Measurements from ENCODE around the gene GIMAP1. TPM values are rescaled to one million over a fixed set of nuclear protein-coding genes. Genes with fewer than 3 reads are reported as not detected.

The GIMAP1 gene
- total RNA-seq, 2 experiments from 2014 or later = 3.5 to 5.5 TPM

DNA sequence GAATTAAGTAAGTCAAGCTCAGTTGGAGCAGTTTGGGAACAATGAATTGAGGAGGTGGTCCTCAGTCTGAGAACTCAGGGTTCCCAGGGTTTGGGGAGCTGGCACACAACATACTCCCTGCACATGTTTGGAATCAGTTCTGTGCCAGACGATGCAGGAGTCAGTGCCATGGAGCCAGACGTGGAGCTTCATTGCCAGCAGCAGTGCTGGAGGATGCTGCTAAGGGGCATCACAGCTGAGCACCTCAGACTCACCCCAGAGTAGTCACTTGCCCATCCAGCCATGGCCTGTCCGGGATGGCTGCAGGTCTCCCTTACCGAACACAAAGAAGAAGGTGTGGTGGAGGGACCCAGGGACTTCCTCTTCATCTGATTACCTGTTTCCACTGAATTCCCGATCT lies 28.7 kb downstream of the GIMAP1 start:
- Mint-ChIP-seq H3K4me1 (peaks cover 96% of the 10 kb centered on the region), H3K27ac (peak overlapping the region; percentile 95), H3K9me3 (ENCODE audit: low read depth) (no peaks in the 10 kb centered on the region), H3K27me3 (no peaks in the 10 kb centered on the region), H3K4me3 (peak overlapping the region; percentile 41), H3K36me3 (ENCODE audit: low read depth) (peaks cover 61% of the 10 kb centered on the region)
- intact Hi-C loops (cut with DNase I, micrococcal nuclease) = no loop called here
- POLR2A ChIA-PET = interaction anchor here (1.0 to 1.2 kb wide), 2 partner anchors 12 to 178 kb away, joined by 4 read pairs; partner anchors contain the start of gene GIMAP4
- CTCF ChIA-PET = interaction anchor here (0.5 to 1.5 kb wide), 4 partner anchors 9 to 296 kb away, joined by 3 to 4 read pairs (median 3); no protein-coding TSS in a partner anchor
- DNase-seq (no peak), ATAC-seq (peak; percentile 8)

DNA sequence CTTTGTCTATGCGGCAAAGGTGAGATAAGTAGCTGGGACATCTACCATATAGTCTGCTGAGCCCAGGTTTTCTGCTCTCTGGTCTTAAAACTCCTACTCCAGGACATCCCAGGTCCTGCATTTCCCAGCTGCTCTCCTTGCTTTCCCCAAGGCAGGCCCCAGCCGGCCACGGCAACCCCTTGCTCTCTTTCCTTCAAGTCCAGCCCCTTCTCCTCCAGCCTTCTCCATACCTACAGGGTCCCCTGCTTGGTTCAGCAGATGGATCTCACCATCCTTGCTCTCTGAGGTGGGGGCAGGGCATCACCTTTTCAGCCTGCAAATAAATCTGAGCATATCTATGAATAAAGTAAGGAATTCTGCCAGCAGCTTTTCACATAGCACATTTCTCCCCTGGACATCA lies 29.5 kb downstream of the GIMAP1 start:
- ATAC-seq (no peak), DNase-seq (no peak)
- Mint-ChIP-seq H3K4me3 (peak overlapping the region; percentile 41), H3K4me1 (peaks cover 96% of the 10 kb centered on the region), H3K36me3 (ENCODE audit: low read depth) (peaks cover 53% of the 10 kb centered on the region), H3K27ac (peak overlapping the region; percentile 95), H3K9me3 (ENCODE audit: low read depth) (no peaks in the 10 kb centered on the region), H3K27me3 (no peaks in the 10 kb centered on the region)
- ChIA-PET CTCF (interaction anchor here (0.7 to 1.5 kb wide), 3 partner anchors 23 to 175 kb away, joined by 3 read pairs; partner anchors contain the start of gene GIMAP1), POLR2A (no interaction called here)
- intact Hi-C loops (cut with DNase I, micrococcal nuclease) = no loop called here

DNA sequence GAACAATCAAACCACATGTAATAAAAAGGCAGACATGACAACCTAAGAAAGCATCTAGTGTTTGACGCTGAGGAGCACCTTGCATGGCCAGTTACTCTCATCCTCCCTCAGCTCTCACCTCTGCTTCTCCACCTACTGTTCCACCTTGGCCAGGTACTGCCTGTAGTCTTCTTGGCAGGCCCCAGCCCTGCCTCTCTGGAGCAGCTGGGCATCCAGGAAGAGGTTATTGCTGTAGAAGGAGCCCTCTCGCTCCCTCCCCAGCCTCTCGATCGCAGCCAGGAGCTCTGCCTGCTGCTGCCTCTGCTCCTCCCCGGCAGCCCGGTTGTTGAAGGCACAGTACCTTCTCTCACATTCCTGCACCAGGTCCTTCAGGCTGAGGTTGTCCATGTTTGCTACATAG lies 30.5 kb downstream of the GIMAP1 start:
- peak; percentile 9 for ATAC-seq
- Mint-ChIP-seq H3K4me3 (peak overlapping the region; percentile 32), H3K9me3 (ENCODE audit: low read depth) (no peaks in the 10 kb centered on the region), H3K36me3 (ENCODE audit: low read depth) (peaks cover 42% of the 10 kb centered on the region), H3K27ac (peak overlapping the region; percentile 83), H3K27me3 (no peaks in the 10 kb centered on the region), H3K4me1 (peaks cover 90% of the 10 kb centered on the region)
- DNase-seq = no peak
- CTCF ChIA-PET = interaction anchor here (1.2 kb wide), 1 partner anchor 10 kb away, joined by 7 read pairs; no protein-coding TSS in a partner anchor
- POLR2A ChIA-PET = interaction anchor here (0.5 kb wide), 1 partner anchor 178 kb away, joined by 3 read pairs; no protein-coding TSS in a partner anchor
- intact Hi-C loops (cut with DNase I, micrococcal nuclease) = no loop called here

DNA sequence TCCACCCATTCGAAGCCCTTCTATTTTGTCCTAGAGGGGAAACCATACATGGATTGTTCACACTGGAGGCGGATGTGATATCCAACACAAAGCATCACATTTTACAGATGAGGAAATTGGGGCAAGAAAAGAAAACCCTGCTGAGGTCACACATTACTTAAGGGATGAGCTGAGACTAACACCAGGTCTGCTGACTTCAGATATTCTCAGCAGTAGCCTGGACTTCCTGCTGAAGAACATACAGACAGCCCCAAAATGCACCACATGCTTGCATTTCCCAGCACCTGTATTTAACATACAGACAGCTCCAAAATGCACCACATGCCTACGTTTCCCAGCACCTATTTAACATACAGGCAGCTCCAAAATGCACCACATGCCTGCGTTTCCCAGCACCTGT lies 32.0 kb downstream of the GIMAP1 start:
- Mint-ChIP-seq H3K27me3 (no peaks in the 10 kb centered on the region), H3K4me3 (no peak overlapping the region), H3K27ac (peak overlapping the region; percentile 65), H3K4me1 (peaks cover 87% of the 10 kb centered on the region), H3K9me3 (ENCODE audit: low read depth) (no peaks in the 10 kb centered on the region), H3K36me3 (ENCODE audit: low read depth) (peaks cover 29% of the 10 kb centered on the region)
- ChIA-PET POLR2A (interaction anchor here (0.5 kb wide), 1 partner anchor 284 kb away, joined by 4 read pairs; no protein-coding TSS in a partner anchor), CTCF (interaction anchor here (1.1 to 1.4 kb wide), 4 partner anchors 10 to 179 kb away, joined by 3 to 6 read pairs (median 4); partner anchors contain the start of gene GIMAP1)
- intact Hi-C loops (cut with DNase I, micrococcal nuclease) = no loop called here
- DNase-seq (no peak), ATAC-seq (peak; percentile 31)

DNA sequence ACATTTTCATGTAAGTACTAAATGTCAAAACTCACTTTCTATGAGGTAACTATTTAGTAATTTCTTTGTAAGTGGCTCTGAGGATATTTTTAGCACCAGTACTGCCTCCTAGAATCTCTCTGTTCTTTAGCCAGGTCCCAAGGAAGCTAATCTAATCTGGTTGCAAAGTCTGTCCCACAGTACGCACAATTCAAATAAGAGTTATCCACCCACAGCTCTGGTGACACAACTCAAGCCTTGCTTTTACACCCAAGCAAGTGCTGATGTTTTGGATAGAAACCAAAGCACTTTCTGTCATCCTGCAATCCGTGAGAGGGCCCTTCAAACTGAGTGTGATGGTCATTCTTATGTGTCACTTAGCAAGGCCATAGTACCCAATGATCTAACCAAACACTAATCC lies 35.3 kb downstream of the GIMAP1 start:
- ChIA-PET POLR2A (interaction anchor here (0.7 to 1.1 kb wide), 2 partner anchors 14 to 66 kb away, joined by 3 to 6 read pairs; partner anchors contain the start of genes GIMAP2 and GIMAP5), CTCF (interaction anchor here (1.3 kb wide), 1 partner anchor 9 kb away, joined by 4 read pairs; no protein-coding TSS in a partner anchor)
- DNase-seq = no peak
- Mint-ChIP-seq H3K27ac (no peak overlapping the region), H3K9me3 (ENCODE audit: low read depth) (no peaks in the 10 kb centered on the region), H3K36me3 (ENCODE audit: low read depth) (peaks cover 2% of the 10 kb centered on the region), H3K4me3 (no peak overlapping the region), H3K27me3 (no peaks in the 10 kb centered on the region), H3K4me1 (peaks cover 86% of the 10 kb centered on the region)
- ATAC-seq = no peak
- intact Hi-C loops (cut with DNase I, micrococcal nuclease) = no loop called here

DNA sequence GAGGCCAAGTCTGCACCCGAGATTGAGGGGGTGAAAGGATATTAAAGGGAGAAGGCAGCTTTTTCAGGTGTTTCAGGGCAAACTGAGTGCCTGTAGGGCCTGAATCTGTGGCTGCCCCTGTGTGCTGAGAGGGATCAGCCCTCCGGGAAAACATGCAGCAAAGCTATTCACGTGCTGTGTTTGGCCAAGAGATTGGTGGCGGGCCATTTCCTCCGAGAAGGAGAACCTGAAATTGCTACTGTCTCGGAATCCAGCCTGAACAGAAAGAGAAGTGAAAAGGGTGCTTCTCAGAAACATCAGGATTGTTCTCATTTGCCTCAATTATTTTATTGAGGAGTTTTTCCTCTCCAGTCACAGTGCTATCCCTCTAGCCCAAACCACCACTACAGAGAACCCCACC lies 36.8 kb downstream of the GIMAP1 start:
- Mint-ChIP-seq H3K9me3 (ENCODE audit: low read depth) (no peaks in the 10 kb centered on the region), H3K4me1 (peaks cover 78% of the 10 kb centered on the region), H3K36me3 (ENCODE audit: low read depth) (peaks cover 2% of the 10 kb centered on the region), H3K27ac (peak overlapping the region; percentile 92), H3K4me3 (peak overlapping the region; percentile 9), H3K27me3 (no peaks in the 10 kb centered on the region)
- POLR2A ChIA-PET = no interaction called here
- CTCF ChIA-PET = interaction anchor here (5.0 kb wide), 1 partner anchor 15 kb away, joined by 23 read pairs; the partner anchor contains the start of gene GIMAP5
- ATAC-seq (no peak), DNase-seq (no peak)
- intact Hi-C loops (cut with DNase I, micrococcal nuclease) = loop anchor here in 1 of 2 experiments (1.0 kb wide), 1 partner anchor 9 kb away; no protein-coding TSS in a partner anchor

DNA sequence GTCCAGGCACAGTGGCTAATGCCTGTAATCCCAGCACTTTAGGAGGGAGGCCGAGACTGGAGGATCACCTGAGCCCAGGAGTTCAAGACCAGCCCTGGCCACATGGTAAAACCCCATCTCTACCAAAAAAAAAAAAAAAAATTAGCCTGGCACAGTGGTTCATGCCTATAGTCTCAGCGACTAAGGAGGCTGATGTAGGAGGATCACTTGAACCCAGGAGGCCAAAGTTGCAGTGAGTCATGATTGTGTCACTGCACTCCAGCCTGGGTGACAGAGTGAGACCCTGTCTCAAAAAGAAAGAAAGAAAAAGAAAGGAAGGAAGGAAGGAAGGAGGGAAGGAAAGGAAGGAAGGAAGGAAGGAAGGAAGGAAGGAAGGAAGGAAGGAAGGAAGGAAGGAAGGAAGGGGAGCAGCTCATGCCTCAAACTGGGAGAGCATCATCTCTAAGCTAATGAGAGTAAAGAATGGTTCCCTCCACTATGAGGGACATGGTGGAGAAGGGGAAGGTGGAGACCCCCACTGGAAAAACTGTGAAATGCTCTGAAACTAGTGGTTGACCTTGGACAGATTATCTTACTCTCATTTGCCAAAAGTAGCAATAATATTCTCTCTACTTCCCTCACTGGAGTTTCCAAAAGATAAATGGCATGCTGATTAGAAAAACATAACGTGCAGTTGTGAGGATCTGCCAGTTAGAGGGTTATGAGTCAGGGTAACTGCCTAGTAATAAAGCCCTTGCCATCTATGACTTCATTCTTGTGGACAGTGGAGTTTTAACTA lies 37.6 kb downstream of the GIMAP1 start:
- POLR2A ChIA-PET = interaction anchor here (0.6 kb wide), 1 partner anchor 378 kb away, joined by 3 read pairs; no protein-coding TSS in a partner anchor
- H3K4me1 Mint-ChIP-seq = peaks cover 70% of the 10 kb centered on the region
- intact Hi-C loops (cut with DNase I, micrococcal nuclease) = loop anchor here (1.0 to 2.0 kb wide), 10 partner anchors 10 to 239 kb away; partner anchors contain the start of genes GIMAP1 (in 1 of the 2), GIMAP2 (in 1 of the 2), GIMAP6 (in 1 of the 2) and GIMAP7 (in 1 of the 2)
- DNase-seq = peak; percentile 43
- peak overlapping the region; percentile 21 for H3K4me3 Mint-ChIP-seq
- CTCF ChIA-PET = interaction anchor here (0.6 to 5.0 kb wide), 4 partner anchors 9 to 193 kb away, joined by 3 to 23 read pairs (median 3); partner anchors contain the start of gene GIMAP5
- ATAC-seq = peak; percentile 69
- no peaks in the 10 kb centered on the region for H3K27me3 Mint-ChIP-seq
- H3K9me3 Mint-ChIP-seq (ENCODE audit: low read depth) = no peaks in the 10 kb centered on the region
- H3K36me3 Mint-ChIP-seq (ENCODE audit: low read depth) = peaks cover 2% of the 10 kb centered on the region
- H3K27ac Mint-ChIP-seq = peak overlapping the region; percentile 92

DNA sequence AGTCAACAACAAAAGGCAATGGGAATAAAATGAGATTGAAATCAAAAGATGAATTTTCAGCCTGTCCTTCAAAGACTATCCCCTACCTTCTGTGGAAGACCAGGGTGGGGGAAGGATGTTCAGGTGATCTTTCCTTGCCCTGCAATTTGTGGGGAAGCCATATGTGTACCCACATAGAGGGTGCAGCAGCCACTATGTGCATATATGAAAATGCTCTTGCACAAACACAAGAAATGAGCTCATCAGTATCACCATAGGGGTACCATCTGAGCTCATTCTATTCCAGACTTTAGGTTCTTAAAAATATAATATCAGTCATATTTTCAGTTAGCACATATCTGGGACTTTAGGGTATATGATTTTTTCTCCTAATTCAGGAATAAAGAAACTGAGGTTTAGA lies 38.5 kb downstream of the GIMAP1 start:
- intact Hi-C loops (cut with DNase I, micrococcal nuclease) = loop anchor here (1.0 to 5.0 kb wide), 19 partner anchors 17 to 468 kb away; partner anchors contain the start of genes GIMAP1 (in 1 of the 2), GIMAP2 (in 1 of the 2), GIMAP6 (in 1 of the 2) and GIMAP7 (in 1 of the 2)
- Mint-ChIP-seq H3K9me3 (ENCODE audit: low read depth) (no peaks in the 10 kb centered on the region), H3K4me1 (peaks cover 61% of the 10 kb centered on the region), H3K27me3 (no peaks in the 10 kb centered on the region), H3K36me3 (ENCODE audit: low read depth) (peaks cover 2% of the 10 kb centered on the region), H3K27ac (peak overlapping the region; percentile 89), H3K4me3 (peak overlapping the region; percentile 68)
- ChIA-PET CTCF (interaction anchor here (0.6 to 5.0 kb wide), 30 partner anchors 11 to 400 kb away, joined by 3 to 69 read pairs (median 4); partner anchors contain the start of genes GIMAP1, GIMAP5, GIMAP6 and GIMAP8), POLR2A (interaction anchor here (0.5 to 1.9 kb wide), 17 partner anchors 17 to 1606 kb away, joined by 3 to 15 read pairs (median 7); partner anchors contain the start of genes GIMAP1, GIMAP2, GIMAP4 and GIMAP5)
- DNase-seq (no peak), ATAC-seq (peak; percentile 59)

DNA sequence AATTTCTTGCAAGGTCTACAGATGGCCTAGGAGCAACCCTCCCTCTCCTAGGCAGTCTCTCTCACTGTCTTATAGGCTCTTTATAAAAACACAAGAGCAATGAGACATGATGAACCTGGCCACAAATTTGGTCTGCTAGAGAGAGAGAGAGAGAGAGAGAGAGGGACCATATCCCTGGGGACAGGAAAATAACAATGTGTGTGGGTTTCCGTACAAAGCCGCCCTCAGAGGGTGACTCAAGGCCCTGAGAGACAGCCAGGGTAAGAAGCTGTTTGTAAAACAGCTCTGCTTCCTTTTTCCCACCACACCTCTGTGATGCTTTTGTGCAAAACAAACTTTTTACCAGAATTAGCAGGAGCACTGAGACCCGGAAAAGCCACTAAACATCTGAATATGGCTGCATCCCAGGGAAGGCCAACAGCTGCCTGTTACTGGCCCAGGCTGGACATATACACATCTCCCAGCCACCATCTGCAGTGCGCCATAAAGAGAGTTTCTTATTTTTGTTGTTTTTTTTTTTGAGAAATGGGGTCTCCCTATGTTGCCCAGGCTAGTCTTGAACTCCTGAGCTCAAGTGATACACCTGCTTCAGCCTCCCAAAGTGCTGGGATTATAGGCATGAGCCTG lies 39.2 kb downstream of the GIMAP1 start:
- peak overlapping the region; percentile 89 for H3K27ac Mint-ChIP-seq
- peaks cover 2% of the 10 kb centered on the region for H3K36me3 Mint-ChIP-seq (ENCODE audit: low read depth)
- no peaks in the 10 kb centered on the region for H3K9me3 Mint-ChIP-seq (ENCODE audit: low read depth)
- no peaks in the 10 kb centered on the region for H3K27me3 Mint-ChIP-seq
- peak; percentile 84 for DNase-seq
- peak overlapping the region; percentile 68 for H3K4me3 Mint-ChIP-seq
- ChIA-PET POLR2A (interaction anchor here (0.5 to 1.9 kb wide), 19 partner anchors 18 to 1629 kb away, joined by 3 to 15 read pairs (median 4); partner anchors contain the start of genes GIMAP1, GIMAP2, GIMAP4 and GIMAP5), CTCF (interaction anchor here (0.5 to 5.0 kb wide), 31 partner anchors 11 to 592 kb away, joined by 3 to 69 read pairs (median 3); partner anchors contain the start of genes GIMAP1, GIMAP5, GIMAP6 and GIMAP8)
- intact Hi-C loops (cut with DNase I, micrococcal nuclease) = loop anchor here (1.0 to 5.0 kb wide), 14 partner anchors 17 to 468 kb away; partner anchors contain the start of genes GIMAP2 (in 1 of the 2), GIMAP6 (in 1 of the 2), GIMAP7 (in 1 of the 2) and REPIN1 (in 1 of the 2)
- ATAC-seq = peak; percentile 70
- peaks cover 56% of the 10 kb centered on the region for H3K4me1 Mint-ChIP-seq

DNA sequence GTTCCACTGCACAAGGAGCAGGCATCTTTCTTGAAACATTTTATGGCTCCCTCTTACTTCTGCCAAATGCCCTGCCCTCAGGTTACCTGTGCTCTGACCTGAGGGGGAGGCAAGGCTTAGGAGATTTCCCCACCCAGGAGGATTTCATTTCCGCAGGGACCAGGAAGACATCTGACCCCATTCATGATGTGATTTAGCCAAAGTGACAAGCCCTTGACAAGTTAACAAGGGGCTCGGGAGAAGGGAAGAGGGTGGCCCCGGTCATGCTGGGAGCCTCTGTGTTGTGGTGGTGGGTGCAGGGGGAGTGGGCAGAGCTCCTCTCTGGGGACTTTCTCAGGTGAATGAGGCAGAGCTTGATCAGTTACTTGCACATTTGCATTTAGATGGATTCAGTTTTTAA lies 39.8 kb downstream of the GIMAP1 start:
- no peak for ATAC-seq
- peak overlapping the region; percentile 7 for H3K4me3 Mint-ChIP-seq
- H3K27ac Mint-ChIP-seq = peak overlapping the region; percentile 89
- CTCF ChIA-PET = interaction anchor here (0.5 to 5.0 kb wide), 20 partner anchors 14 to 592 kb away, joined by 3 to 69 read pairs (median 4); partner anchors contain the start of genes GIMAP1, GIMAP5, GIMAP6 and GIMAP8
- DNase-seq = no peak
- H3K9me3 Mint-ChIP-seq (ENCODE audit: low read depth) = no peaks in the 10 kb centered on the region
- peaks cover 52% of the 10 kb centered on the region for H3K4me1 Mint-ChIP-seq
- POLR2A ChIA-PET = interaction anchor here (0.6 to 1.9 kb wide), 15 partner anchors 18 to 1630 kb away, joined by 3 to 15 read pairs (median 5); partner anchors contain the start of genes GIMAP1, GIMAP4, GIMAP5 and ZNF425
- intact Hi-C loops (cut with DNase I, micrococcal nuclease) = loop anchor here (5.0 kb wide), 3 partner anchors 379 to 469 kb away; partner anchors contain the start of genes REPIN1 (in 1 of the 2) and ZNF775 (in 1 of the 2)
- peaks cover 2% of the 10 kb centered on the region for H3K36me3 Mint-ChIP-seq (ENCODE audit: low read depth)
- H3K27me3 Mint-ChIP-seq = no peaks in the 10 kb centered on the region

All from activated CD4-positive, alpha-beta T cell treated with anti-CD3 and anti-CD28 coated beads for 36 hours (primary cell).